Muscle layer of duodenum (tissue), 2 donors: ENCODE results near the gene SAT1.
"Not testable (repeated sequence)": the region's sequence is repeated elsewhere in the genome, so short reads cannot be mapped to it uniquely, and the experiment has no call there.

Source experiments
- H3K27ac ChIP-seq: one replicate; pipeline ENCODE4 v1.7.0; 2013; ENCODE audit warnings: mild to moderate bottlenecking, low read length
- H3K27me3 ChIP-seq: one replicate; pipeline ENCODE4 v1.7.0; 2013; ENCODE audit warnings: low read depth, mild to moderate bottlenecking, control low read depth, low read length
- H3K36me3 ChIP-seq, 2 donors: one replicate each; pipeline ENCODE4 v1.7.0; 2013; ENCODE audit warnings: low read length in 2 of 2, control low read depth in 1 of 2, mild to moderate bottlenecking in 1 of 2; ENCODE audit not compliant: insufficient read depth in 2 of 2, control insufficient read depth in 1 of 2
- H3K4me1 ChIP-seq, 2 donors: one replicate each; pipeline ENCODE4 v1.7.0; 2013; ENCODE audit warnings: low read length in 2 of 2, mild to moderate bottlenecking in 2 of 2, control low read depth in 1 of 2, moderate library complexity in 1 of 2; ENCODE audit not compliant: insufficient read depth in 2 of 2, control insufficient read depth in 1 of 2
- H3K4me3 ChIP-seq, 2 donors: one replicate each; pipeline ENCODE4 v1.7.0; 2013; ENCODE audit warnings: low read length in 2 of 2, low read depth in 1 of 2, mild to moderate bottlenecking in 1 of 2
- H3K9me3 ChIP-seq, 2 donors: one replicate each; pipeline ENCODE4 v1.7.0; 2013; ENCODE audit warnings: low read length in 2 of 2, control low read depth in 1 of 2, mild to moderate bottlenecking in 1 of 2; ENCODE audit not compliant: control insufficient read depth in 1 of 2
- donor health status: healthy.

SAT1 gene

GRCh38 chrX:23782863-23783588 lies at the start of gene SAT1:
SAT1 (plus strand) TSS chrX:23783173; CDS start chrX:23783352, 179 bp downstream.
- H3K36me3 ChIP-seq: peaks cover 7 to 17% of the 10 kb centered on the region in 2 donors
- H3K27ac ChIP-seq: peak within 1 kb of the TSS; percentile 99
- no peaks in the 10 kb centered on the region for H3K9me3 ChIP-seq
- peak within 1 kb of the TSS; percentile 74 to 92 for H3K4me3 ChIP-seq
- peaks cover 0 to 7% of the 10 kb centered on the region in 2 donors for H3K4me1 ChIP-seq
- no peaks in the 10 kb centered on the region for H3K27me3 ChIP-seq

DNA sequence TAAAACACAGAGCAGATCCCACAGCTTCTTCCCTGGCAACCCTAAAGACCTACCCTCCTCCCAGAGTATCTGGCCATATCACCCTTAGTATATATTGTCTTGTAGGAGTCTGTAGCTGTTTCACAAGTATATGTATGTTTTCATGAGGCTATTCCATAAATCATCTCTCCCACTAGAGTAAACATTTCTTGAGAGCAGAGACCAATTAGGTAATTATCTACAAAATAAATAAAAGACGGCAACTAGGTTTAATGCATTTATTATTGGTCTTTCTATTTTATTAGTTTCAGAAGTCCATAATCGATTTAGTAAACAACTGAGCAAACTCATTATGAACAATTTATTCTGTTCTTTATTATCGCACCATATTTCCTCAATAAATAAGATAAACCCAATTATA lies 46.9 kb upstream of the SAT1 start:
- Histone ChIP-seq H3K9me3 (no peaks in the 10 kb centered on the region), H3K4me3 (no peak overlapping the region), H3K36me3 (peaks cover 0 to 7% of the 10 kb centered on the region in 2 donors)

DNA sequence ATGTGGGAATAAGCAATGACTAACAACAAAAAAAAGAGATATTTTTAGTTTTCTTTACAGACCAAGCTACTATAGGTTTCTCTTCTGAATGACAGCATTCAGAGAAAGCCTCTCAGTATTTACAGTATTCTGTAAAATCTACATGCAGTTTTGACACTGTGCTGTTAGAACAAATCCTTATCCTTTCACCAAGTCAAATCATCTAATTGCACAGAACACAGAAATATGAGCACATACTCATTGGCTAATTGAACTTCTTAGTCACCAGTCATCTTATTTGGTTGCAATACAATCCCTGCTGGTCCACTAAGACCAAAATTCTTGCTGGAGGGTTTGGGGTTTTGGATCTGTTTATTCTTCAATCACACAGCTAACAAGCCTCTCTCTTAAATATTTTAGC lies 45.6 kb upstream of the SAT1 start:
- H3K36me3 ChIP-seq: peaks cover 0 to 7% of the 10 kb centered on the region in 2 donors
- peaks cover 0 to 4% of the 10 kb centered on the region in 2 donors for H3K4me1 ChIP-seq
- no peaks in the 10 kb centered on the region for H3K9me3 ChIP-seq
- no peak overlapping the region for H3K27ac ChIP-seq
- H3K27me3 ChIP-seq: no peaks in the 10 kb centered on the region
- no peak overlapping the region for H3K4me3 ChIP-seq

More for the DNA sequence above, 46.9 kb upstream of the SAT1 start:
- peaks cover 0 to 4% of the 10 kb centered on the region in 2 donors for H3K4me1 ChIP-seq
- H3K27me3 ChIP-seq: no peaks in the 10 kb centered on the region
- no peak overlapping the region for H3K27ac ChIP-seq

GRCh38 chrX:23742174-23742696 lies 40.7 kb upstream of the SAT1 start:
- Histone ChIP-seq H3K4me3 (peak overlapping the region; percentile 72 to 82), H3K27ac (peak overlapping the region; percentile 93), H3K4me1 (peaks cover 0 to 4% of the 10 kb centered on the region in 2 donors), H3K36me3 (peaks cover 0 to 6% of the 10 kb centered on the region in 2 donors), H3K27me3 (no peaks in the 10 kb centered on the region), H3K9me3 (no peaks in the 10 kb centered on the region)

DNA sequence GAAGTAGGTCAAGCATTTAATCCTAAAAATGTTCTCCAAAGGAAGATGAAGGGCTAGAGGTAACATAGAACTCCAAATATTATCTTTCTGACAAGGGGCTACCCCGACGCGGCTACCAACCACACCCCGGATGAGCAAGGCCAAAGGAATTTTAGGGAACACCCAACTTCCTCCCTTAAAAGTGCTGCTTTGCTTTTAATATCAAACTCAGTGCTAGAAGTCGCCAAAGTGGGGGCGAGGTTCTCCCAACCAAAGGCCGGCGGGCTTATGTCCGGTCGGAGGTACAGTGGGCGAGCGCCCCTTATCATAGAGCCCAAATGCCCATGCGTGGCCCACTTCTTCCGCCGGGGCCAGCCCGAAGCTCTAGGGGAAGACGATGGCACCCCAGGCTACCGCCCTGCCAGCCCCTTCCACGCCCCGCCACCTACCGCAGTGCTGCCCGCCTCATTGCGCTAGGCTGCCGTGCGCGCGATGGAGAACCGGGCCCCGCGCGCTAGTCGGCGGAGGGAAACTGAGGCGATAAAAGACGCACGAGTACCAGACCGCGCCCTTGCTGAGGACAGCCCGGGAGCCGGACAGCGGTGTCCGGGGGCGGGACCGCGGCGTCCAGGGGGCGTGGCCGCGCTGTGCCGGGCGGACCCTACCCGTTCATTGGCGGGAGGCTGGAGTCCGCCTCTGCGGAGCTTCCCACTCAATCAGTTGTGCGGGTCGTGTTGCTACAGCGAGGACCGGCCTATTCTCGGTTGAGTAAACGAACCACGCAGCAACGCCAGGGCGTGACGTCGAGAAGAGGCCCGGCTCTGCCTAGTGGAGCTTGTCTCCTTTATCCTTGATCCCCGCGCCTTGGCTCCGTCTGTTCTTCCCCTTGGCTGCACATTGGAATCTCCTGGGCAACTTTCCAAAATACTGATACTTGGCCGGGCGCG lies 40.0 kb upstream of the SAT1 start, which contains the start of gene ACOT9:
Gene ACOT9 (minus strand): TSS at position 580 of the 926 bp plus-strand sequence. CDS start 132 bp downstream, at position 448.
- Histone ChIP-seq H3K27ac (peak within 1 kb of the TSS; percentile 93), H3K9me3 (no peaks in the 10 kb centered on the region), H3K4me1 (peaks cover 0 to 4% of the 10 kb centered on the region in 2 donors), H3K27me3 (no peaks in the 10 kb centered on the region), H3K36me3 (peaks cover 0 to 6% of the 10 kb centered on the region in 2 donors), H3K4me3 (peak within 1 kb of the TSS; percentile 72 to 82)

GRCh38 chrX:23743623-23743971 lies 39.4 kb upstream of the SAT1 start:
- H3K36me3 ChIP-seq, H3K27ac ChIP-seq, H3K4me1 ChIP-seq, H3K27me3 ChIP-seq, H3K9me3 ChIP-seq: not testable (repeated sequence)
- H3K4me3 ChIP-seq: peak overlapping the region in 1 of 2 donors; percentile 72

GRCh38 chrX:23745786-23746185 lies 37.2 kb upstream of the SAT1 start:
- no peaks in the 10 kb centered on the region for H3K9me3 ChIP-seq
- no peak overlapping the region for H3K27ac ChIP-seq
- no peak overlapping the region for H3K4me3 ChIP-seq
- H3K4me1 ChIP-seq: no peaks in the 10 kb centered on the region
- no peaks in the 10 kb centered on the region for H3K27me3 ChIP-seq
- H3K36me3 ChIP-seq: peaks cover 0 to 6% of the 10 kb centered on the region in 2 donors

GRCh38 chrX:23749129-23749528 lies 33.8 kb upstream of the SAT1 start:
- Histone ChIP-seq H3K36me3 (no peaks in the 10 kb centered on the region), H3K9me3 (no peaks in the 10 kb centered on the region), H3K4me3 (no peak overlapping the region), H3K4me1 (no peaks in the 10 kb centered on the region), H3K27me3 (no peaks in the 10 kb centered on the region), H3K27ac (no peak overlapping the region)

GRCh38 chrX:23749576-23749975 lies 33.4 kb upstream of the SAT1 start:
- no peaks in the 10 kb centered on the region for H3K36me3 ChIP-seq
- no peak overlapping the region for H3K27ac ChIP-seq
- H3K4me1 ChIP-seq: no peaks in the 10 kb centered on the region
- H3K4me3 ChIP-seq: no peak overlapping the region
- H3K9me3 ChIP-seq: no peaks in the 10 kb centered on the region
- no peaks in the 10 kb centered on the region for H3K27me3 ChIP-seq

- no peaks in the 10 kb centered on the region for H3K9me3 ChIP-seq
- H3K4me1 ChIP-seq: no peaks in the 10 kb centered on the region
- no peaks in the 10 kb centered on the region for H3K27me3 ChIP-seq
- no peak overlapping the region for H3K4me3 ChIP-seq
- H3K27ac ChIP-seq: no peak overlapping the region
- no peaks in the 10 kb centered on the region for H3K36me3 ChIP-seq
Measured at GRCh38 chrX:23752740-23753415, 30.1 kb upstream of the SAT1 start.

- H3K36me3 ChIP-seq: no peaks in the 10 kb centered on the region
- no peaks in the 10 kb centered on the region for H3K27me3 ChIP-seq
Measured at GRCh38 chrX:23754664-23755063, 28.3 kb upstream of the SAT1 start.

More at GRCh38 chrX:23754664-23755063, 28.3 kb upstream of the SAT1 start:
- H3K4me3 ChIP-seq: no peak overlapping the region
- no peak overlapping the region for H3K27ac ChIP-seq
- no peaks in the 10 kb centered on the region for H3K4me1 ChIP-seq
- no peaks in the 10 kb centered on the region for H3K9me3 ChIP-seq
